ENCODE data around the gene LAYN. TPM values are rescaled to one million over a fixed set of nuclear protein-coding genes. Genes with fewer than 3 reads are reported as not detected.

LAYN gene
- total RNA-seq, 4 donors from 2014 or later: 5.6 to 19.7 (median 10.3) TPM

- Histone ChIP-seq H3K36me3 (no peaks in the 10 kb centered on the region), H3K27me3 (peaks cover 44% of the 10 kb centered on the region), H3K9me3 (no peaks in the 10 kb centered on the region), H3K27ac (no peak within 1 kb of the TSS), H3K4me3 (no peak within 1 kb of the TSS), H3K4me1 (peaks cover 0 to 14% (median 11%) of the 10 kb centered on the region in 4 donors)
- no peak for DNase-seq
- in situ Hi-C loops (cut with MboI; ENCODE audit: low pct_ligation_motif_present in 1 of 4, low pct_unique_long_range_greater_than_20kb in 1 of 4, low sequenced_read_pairs in 3 of 4): no loop called here
- WGBS, 2 donors (ENCODE audit: low coverage in 1 of 2): 29% methylated on average over 33 of the region's 39 CpGs; no CpG with 5 or more reads in 1 of the 2 donors
- intact Hi-C loops (cut with DNase I; ENCODE audit: low total_unique reads): no loop called here
- TF ChIP-seq POLR2A (IDR thresholded peaks at IDR 0.05): no peak
- TF ChIP-seq EP300 (IDR thresholded peaks at IDR 0.05; ENCODE audit: low read depth): no peak
- TF ChIP-seq POLR2AphosphoS5 (IDR thresholded peaks at IDR 0.05): no peak
- no peak for TF ChIP-seq CTCF (IDR thresholded peaks at IDR 0.05)
These were observed 26.1 kb upstream of the LAYN start, which contains the start of gene HOATZ for GRCh38 chr11:111514216-111515031. Gene HOATZ (plus strand): TSS chr11:111514778. CDS start chr11:111514785, 7 bp downstream.

DNA sequence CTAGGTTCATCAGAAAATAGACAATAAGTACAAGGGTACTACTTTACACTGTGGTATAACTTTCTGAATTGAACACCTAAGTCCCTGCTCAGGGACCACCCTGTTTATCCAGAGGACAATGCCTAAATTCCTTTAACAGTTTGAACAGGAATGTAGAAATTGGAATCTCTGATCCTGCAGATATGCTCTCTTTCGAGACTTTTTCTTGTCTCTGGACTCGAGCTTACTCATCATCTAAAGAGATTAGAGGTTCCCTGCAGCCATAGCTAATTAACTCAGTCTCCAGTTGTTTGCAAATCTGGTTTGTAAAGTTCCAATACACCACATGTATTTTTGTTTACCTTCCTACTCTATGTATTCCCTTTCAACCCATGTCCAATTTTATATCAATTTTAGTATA lies 24.9 kb upstream of the LAYN start:
- intact Hi-C loops (cut with DNase I; ENCODE audit: low total_unique reads) (no loop called here), in situ Hi-C loops (cut with MboI; ENCODE audit: low pct_ligation_motif_present in 1 of 4, low pct_unique_long_range_greater_than_20kb in 1 of 4, low sequenced_read_pairs in 3 of 4) (no loop called here)
- Histone ChIP-seq H3K9me3 (no peaks in the 10 kb centered on the region), H3K27me3 (peaks cover 44% of the 10 kb centered on the region), H3K4me1 (peaks cover 0 to 14% (median 11%) of the 10 kb centered on the region in 4 donors), H3K27ac (no peak overlapping the region), H3K4me3 (no peak overlapping the region), H3K36me3 (no peaks in the 10 kb centered on the region)
- WGBS, 2 donors (ENCODE audit: low coverage in 1 of 2): 80 to 96% methylated on average over 1 to 2 of the region's 2 CpGs
- no peak for TF ChIP-seq POLR2AphosphoS5 (IDR thresholded peaks at IDR 0.05)
- TF ChIP-seq POLR2A (IDR thresholded peaks at IDR 0.05): no peak
- no peak for DNase-seq

- intact Hi-C loops (cut with DNase I; ENCODE audit: low total_unique reads) (no loop called here), in situ Hi-C loops (cut with MboI; ENCODE audit: low pct_ligation_motif_present in 1 of 4, low pct_unique_long_range_greater_than_20kb in 1 of 4, low sequenced_read_pairs in 3 of 4) (no loop called here)
- H3K27ac ChIP-seq: no peak overlapping the region
- H3K9me3 ChIP-seq: no peaks in the 10 kb centered on the region
- H3K4me3 ChIP-seq: no peak overlapping the region
- WGBS, 2 donors (ENCODE audit: low coverage in 1 of 2): 55% methylated on average over 1 of the region's 1 CpG; no CpG with 5 or more reads in 1 of the 2 donors
- no peaks in the 10 kb centered on the region for H3K36me3 ChIP-seq
- H3K4me1 ChIP-seq: peaks cover 0 to 6% (median 2%) of the 10 kb centered on the region in 4 donors
- H3K27me3 ChIP-seq: peaks cover 17% of the 10 kb centered on the region
- TF ChIP-seq POLR2AphosphoS5 (IDR thresholded peaks at IDR 0.05): no peak
- TF ChIP-seq POLR2A (IDR thresholded peaks at IDR 0.05): no peak
- TF ChIP-seq CTCF (IDR thresholded peaks at IDR 0.05): no peak
- TF ChIP-seq EP300 (IDR thresholded peaks at IDR 0.05; ENCODE audit: low read depth): no peak
- no peak for DNase-seq
These were observed 21.9 kb upstream of the LAYN start for GRCh38 chr11:111518668-111519067.

GRCh38 chr11:111520560-111520959 lies 20.0 kb upstream of the LAYN start:
- Histone ChIP-seq H3K4me3 (no peak overlapping the region), H3K27ac (no peak overlapping the region), H3K9me3 (no peaks in the 10 kb centered on the region), H3K4me1 (no peaks in the 10 kb centered on the region), H3K27me3 (no peaks in the 10 kb centered on the region), H3K36me3 (no peaks in the 10 kb centered on the region)
- intact Hi-C loops (cut with DNase I; ENCODE audit: low total_unique reads): no loop called here
- TF ChIP-seq POLR2AphosphoS5 (IDR thresholded peaks at IDR 0.05) (no peak), EP300 (IDR thresholded peaks at IDR 0.05; ENCODE audit: low read depth) (no peak), CTCF (IDR thresholded peaks at IDR 0.05) (no peak), POLR2A (IDR thresholded peaks at IDR 0.05) (no peak)
- WGBS, 2 donors (ENCODE audit: low coverage in 1 of 2): 94 to 97% methylated on average over 2 of the region's 2 CpGs
- DNase-seq: no peak
- in situ Hi-C loops (cut with MboI; ENCODE audit: low pct_ligation_motif_present in 1 of 4, low pct_unique_long_range_greater_than_20kb in 1 of 4, low sequenced_read_pairs in 3 of 4): no loop called here
